Mucosa of gallbladder (tissue), 1 donor: ENCODE measurements around the gene RPS6KC1. TPM values are rescaled to one million over a fixed set of nuclear protein-coding genes. Genes with fewer than 3 reads are reported as not detected.
"Not testable (repeated sequence)": the region's sequence is repeated elsewhere in the genome, so short reads cannot be mapped to it uniquely, and the experiment has no call there.

Experiments used
- DNase-seq: peaks from one replicate; pipeline ENCODE4 v3.0.0-alpha.2; 2020; ENCODE audit warnings: low spot score
- total RNA-seq: library from RNA; stranded (reverse); gene quantifications from one replicate; pipeline ENCODE4 v1.2.1, GENCODE V29; 2021
- donor health status: DM: no; HTN: no; CAD: no.

Gene RPS6KC1
- total RNA-seq, 1 donor from 2014 or later: 16.1 TPM

DNA sequence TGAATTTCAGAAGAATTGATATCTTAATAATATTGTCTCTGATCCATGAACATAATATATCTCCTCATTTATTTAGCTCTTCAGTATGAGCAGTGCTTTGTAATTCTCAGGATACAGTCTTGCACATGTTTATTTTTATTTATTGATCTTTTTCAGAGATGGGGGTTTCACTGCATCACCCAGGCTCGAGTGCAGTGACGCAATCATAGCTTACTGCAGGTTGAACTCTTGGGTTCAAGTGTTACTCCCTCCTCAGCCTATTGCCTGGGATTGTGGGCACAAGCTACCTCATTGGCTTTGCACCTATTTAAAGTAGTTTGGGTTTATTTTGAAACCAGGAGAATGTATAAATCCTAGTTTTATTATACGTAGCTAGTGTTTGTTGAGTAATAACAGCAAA, 4.7 kb downstream of the RPS6KC1 start:
- no peak for DNase-seq

DNA sequence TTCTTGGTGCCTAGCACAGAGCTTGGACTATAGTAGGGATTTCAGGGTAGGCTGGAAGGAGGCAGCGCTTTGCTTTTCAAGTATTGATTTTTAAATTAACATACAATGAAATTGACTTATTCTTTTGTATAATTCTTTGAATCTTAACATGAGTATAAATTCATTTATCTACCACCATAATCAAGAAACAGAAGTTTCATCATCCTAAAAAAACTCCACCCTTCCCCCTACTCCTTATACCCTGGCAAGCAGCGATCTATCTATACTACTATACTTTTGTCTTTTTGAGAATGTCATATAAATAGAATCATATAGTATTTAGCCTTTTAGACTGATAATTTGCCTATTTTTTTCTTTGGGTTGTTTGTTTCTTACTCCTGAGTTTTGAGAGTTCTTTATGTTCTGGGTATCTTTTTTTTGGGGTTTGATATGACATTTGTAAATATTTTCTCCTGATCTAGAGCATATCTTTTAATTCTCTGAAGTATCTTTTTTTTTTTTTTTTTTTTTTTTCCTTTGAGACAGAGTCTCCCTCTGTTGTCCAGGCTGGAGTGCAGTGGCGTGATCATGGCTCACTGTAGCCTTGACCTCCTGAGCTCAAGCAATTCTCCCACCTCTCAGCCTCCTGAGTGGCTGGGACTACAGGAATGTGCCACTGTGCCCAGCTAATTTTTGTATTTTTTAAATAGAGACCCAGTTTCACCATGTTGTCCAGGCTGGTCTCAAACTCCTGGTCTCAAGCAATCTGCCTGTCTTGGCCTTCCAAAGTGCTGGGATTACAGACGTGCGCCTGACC, 6.4 kb downstream of the RPS6KC1 start:
- DNase-seq: no peak

DNA sequence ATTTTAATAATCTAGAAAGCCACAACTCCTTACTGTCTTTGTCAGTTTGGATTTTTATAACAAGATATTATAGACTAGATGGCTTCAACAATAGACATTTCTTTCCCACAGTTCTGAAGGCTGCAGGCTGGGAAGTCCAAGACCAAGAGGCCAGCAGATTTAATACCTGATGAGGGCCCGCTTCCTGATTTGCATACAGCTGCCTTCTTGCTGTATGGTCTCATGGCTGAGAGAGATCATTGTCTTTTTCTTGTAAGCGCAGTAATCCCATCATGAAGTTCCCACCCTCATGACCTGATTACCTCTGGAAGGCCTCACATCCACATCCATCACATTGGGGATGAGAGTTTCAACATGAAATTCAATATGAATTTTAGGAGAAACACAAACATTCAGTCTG, 9.8 kb downstream of the RPS6KC1 start:
- DNase-seq: no peak

DNA sequence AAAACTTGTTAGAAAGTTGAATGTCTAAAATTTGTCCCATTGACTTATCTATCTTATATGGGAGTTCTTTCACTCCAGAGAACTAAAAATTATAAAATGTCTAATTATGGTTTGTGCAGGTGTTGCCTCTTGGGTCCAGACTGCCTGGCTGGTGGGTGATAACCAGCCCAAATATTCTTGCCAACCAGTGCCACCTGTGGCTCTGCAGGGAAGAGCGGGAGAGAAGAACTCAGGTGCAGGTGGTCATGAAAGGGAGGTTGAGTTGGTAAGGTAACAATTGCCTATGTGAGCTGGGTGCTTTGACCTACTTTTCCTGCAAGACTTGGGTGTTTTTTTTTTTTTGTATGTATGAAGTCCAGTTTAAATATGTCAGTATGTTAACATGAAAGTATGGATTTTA, 10.2 kb downstream of the RPS6KC1 start:
- DNase-seq: no peak

DNA sequence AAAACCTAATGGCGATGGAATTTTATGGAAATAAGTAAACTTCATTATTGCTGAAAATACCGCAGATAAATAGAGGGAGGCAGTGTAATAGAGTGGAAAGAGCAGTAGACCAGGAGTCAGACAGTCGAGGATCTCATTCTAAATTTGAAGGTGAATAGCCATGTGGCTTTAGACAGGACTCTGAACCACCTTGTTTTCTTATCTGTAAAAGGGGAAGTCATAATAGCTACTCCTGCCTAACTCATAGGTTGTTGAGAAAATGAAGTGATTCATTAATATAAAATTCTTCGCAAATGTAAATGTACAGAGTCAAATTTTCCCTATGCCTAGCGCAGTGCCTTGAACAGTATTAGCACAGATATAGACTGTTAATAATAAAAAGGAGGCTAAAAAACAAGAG, 14.8 kb downstream of the RPS6KC1 start:
- no peak for DNase-seq

DNA sequence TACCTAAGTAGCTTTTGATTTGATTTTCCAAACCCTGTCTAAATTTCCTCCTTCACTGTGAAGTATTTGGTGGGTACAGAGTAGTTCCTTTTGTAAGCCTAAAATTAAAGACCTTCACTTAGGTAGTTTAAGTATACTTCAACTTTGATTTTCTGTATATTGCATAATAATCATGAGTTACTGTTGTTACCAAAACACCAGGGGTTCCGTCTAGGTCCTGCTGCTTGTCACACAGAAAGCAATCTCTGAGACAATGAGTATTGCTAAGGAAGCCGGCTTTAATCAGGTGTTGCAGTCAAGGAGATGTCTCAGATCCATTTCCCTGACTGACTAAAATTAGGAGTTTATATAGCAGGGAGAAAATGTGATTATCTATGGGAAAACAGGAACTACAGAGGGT, 15.3 kb downstream of the RPS6KC1 start:
- no peak for DNase-seq

DNA sequence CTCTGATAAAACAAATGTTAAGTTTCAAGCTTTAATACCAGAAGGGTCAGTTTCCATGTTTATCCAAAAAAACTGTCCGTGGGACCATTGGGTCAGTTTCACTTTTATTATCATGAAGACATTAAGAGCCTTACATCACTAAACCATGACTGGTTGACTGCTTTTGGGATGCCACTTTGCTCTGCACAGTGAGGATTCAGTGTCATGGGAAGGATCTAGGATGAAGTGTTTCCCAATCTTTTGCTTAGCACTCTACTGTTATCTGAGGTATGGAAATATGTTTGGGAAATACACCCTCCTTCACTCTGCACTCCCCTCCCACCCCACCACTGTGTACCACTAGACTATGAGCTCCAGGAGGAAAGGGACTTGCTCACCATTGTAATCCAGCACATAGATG, 16.3 kb downstream of the RPS6KC1 start:
- no peak for DNase-seq

DNA sequence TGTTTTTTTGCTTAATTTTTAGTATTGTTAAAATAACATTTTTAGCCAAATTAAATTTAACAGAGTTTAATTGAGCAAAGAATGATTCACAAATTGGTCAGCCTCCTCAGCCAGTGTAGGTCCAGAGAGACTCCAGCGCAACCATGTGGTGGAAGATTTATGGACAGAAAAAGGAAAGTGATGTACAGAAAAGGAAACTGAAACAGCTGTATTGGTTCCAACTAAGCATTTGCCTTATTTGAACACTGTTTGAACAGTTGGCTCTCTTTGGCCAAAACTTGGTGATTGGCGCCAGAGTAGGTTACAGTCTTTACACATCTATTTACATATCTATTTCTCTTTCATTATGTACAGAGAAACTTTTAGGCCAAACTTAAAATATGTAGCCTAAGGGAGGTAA, 19.4 kb downstream of the RPS6KC1 start:
- no peak for DNase-seq

DNA sequence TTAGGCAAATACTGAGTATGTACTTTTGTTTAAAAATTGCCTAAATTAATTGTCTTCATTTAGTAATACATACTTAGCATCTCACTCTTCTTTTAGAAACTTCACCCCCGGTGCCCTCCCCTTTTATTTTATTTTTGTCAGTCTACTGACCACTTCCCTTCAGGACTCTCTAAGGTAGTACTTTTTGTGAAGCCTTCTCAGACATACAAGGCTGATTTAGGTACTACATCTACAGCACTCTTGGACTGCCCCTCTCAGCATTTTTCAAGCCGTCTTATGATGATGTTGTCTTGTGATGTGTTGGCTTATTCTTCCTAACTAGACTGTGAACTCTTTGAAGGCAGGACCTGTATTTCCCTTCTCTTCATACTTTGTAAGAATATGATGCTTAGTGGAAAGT, 24.7 kb downstream of the RPS6KC1 start:
- no peak for DNase-seq

DNA sequence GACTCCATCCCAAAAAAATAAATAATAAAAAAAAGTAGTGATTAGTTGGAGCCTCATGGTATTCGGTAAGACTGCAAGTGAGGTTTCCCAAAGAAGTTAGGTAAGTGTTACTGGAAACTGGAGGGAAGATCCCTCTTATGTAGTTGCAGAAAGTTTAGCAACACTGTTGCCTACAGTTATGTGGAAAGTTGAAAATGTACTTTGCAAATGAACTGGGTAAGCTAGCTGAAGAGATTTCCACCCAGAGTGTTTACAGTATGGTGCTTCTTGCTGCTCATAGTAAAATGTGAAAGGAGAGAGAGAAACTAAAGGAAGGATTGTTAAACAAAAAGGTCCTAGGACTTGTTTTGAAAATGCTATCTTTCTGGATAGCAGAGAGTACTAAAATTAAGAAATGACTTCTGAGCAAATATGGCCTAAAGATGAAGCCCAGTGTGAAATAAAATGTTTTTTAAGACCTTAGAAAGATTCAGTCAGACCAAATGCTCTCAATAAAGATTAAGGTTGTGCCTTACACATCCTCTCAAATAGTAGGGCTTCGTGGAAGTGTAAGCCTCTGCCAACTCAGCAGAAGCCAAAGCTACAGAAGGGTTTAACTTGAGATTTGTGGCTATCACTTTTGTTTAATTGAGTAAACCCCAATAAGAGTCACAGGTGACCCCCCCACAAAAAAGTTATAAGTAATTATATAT, 31.5 kb downstream of the RPS6KC1 start:
- no peak for DNase-seq

DNA sequence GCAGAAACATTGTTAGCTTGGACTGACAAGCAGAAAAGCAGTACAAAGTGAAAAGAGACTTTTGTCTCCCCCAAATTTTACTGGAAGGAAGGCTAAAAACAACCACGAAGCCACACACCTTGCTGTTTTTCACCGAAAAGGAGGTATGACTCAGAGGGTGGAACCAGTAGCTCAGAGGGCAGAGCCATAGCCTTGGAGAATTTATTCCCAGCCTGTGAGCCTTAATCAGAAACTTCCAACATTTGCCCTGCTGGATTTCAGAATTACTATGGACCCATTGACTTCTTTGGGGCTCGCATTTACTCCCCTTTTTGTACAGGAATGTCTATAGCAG, 32.0 kb downstream of the RPS6KC1 start:
- DNase-seq: no peak

DNA sequence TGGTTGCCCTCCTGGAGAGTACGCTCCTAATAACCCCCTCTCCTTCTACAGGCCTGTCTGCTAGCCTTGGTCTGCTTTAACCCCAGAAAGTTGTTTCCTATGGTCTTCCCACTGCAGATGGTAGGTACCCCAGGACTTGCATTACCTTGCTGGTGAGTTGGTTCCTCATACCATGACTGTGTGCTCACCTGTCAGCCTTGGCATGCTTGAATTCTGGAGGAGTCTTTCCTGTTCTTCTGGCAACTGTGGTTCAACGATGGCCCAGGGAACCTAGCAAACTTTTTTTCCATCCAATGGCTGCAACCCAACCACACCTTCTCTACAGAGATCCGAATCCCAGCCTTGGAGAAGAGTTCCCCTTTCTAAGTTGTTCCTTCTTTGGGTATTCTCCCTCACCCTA, 36.9 kb downstream of the RPS6KC1 start:
- no peak for DNase-seq

DNA sequence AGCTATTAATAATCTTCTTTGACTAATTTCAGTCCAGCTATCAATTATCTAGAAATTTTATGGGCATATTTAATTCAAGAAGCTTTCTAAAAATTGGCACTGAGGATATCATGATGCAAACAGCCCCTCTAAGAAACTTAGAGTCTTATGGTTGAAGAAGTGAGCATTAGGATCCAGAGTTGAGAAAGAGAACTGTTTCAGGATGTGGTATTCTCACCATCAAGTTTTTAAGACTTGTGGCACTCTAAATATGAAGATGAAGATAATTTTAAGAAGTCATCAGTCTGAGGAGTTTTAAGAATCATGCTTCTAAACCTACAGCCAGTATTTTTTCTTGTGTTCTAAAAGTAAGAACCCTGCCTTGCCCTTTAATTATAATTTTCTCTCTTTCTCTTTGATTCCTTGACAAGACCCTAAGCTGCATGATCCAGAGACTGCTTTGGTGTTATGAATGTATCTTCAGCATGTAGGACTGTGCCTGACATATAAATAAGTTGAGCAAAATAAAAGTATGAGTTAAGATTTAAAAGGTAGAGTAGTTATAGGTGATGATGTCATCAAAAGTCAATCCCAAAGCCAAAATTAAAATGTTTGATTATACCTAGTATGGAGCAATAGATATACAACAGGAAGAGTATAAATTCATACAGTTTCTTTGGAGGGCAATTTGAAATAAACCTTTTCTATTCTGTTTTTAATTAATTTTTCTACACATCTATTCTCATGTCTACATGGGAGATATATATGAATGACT, 39.1 kb downstream of the RPS6KC1 start:
- DNase-seq: no peak

DNA sequence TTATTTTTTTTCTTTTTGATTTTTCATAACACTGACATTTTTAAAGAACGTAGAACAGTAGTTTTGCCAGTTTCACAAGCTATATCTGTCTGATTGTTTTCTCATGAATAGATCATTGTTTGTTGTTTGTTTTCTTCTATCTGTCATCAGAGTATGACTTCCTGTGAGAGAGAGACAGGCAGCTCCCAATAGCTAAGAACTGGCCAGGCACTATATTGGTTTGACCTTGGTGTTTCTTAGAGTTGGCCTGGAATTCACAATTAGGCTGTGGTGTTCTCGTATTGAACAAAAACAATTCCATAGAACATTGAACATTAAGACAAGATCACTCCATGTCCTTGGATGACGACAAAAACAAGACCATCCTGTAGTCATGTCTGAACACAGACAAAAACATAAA, 43.4 kb downstream of the RPS6KC1 start:
- DNase-seq: no peak

DNA sequence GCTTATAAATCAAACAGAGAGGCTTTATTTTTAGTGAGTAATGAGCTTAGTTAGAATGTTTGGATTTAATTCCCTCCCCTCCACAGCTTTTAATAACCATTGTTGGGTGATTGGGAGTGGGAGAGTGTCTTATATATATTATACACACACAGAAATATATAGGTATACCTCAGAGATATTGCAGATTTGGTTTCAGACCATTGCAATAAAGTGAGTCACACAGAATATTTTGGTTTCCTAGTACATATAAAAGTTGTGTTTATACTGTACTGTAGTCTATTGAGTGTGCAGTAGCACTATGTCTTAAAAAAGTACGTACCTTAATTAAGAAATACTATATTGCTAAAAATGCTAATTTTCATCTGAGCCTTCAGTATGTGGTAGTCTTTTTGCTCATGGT, 44.4 kb downstream of the RPS6KC1 start:
- no peak for DNase-seq

DNA sequence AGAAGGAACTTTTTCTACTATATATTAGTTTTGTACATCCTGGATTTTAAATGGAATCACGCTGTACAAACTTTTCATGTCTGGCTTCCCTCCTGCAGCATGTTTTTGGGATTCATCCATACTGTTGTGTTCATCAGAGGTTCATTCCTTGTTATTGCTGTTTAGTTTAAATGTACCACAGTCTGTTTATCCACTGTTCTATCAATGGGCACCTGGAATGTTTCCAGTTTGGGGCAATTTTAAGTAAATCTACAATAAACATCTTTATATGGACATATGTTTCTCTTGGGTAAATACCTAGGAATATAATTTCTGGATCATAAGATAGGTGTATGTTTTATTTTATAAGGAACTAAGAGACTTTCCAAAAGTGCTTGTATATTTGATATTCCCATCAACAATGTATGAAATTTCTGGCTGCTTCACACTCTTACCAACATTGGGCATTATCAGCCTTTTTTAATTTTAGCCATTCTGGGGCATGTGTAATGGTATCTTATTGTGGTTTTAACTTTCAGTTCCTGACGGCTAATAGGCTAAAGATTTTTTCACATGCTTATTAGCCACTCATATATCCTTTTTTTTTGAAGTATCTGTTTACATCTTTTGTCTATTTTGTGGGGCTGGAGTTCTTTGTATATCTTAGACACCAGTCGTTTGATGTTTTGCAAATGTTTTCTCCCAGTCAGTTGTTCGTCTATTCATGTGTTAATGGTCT, 48.8 kb downstream of the RPS6KC1 start:
- no peak for DNase-seq

DNA sequence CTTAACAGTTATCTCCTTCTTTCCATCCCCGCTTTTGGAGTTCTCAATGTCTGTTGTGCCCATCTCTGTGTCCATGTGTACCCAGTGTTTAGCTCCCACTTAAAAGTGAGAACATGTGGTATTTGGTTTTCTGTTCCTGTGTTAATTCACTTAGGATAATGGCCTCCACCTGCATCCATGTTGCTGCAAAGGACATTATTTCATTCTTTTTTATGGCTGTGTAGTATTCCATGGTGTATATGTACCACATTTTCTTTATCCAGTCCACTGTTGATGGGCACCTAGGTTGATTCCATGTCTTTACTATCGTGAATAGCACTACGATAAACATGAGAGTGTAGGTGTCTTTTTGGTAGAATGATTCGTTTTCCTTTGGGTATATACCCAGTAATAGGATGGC, 49.5 kb downstream of the RPS6KC1 start:
- DNase-seq: not testable (repeated sequence)

DNA sequence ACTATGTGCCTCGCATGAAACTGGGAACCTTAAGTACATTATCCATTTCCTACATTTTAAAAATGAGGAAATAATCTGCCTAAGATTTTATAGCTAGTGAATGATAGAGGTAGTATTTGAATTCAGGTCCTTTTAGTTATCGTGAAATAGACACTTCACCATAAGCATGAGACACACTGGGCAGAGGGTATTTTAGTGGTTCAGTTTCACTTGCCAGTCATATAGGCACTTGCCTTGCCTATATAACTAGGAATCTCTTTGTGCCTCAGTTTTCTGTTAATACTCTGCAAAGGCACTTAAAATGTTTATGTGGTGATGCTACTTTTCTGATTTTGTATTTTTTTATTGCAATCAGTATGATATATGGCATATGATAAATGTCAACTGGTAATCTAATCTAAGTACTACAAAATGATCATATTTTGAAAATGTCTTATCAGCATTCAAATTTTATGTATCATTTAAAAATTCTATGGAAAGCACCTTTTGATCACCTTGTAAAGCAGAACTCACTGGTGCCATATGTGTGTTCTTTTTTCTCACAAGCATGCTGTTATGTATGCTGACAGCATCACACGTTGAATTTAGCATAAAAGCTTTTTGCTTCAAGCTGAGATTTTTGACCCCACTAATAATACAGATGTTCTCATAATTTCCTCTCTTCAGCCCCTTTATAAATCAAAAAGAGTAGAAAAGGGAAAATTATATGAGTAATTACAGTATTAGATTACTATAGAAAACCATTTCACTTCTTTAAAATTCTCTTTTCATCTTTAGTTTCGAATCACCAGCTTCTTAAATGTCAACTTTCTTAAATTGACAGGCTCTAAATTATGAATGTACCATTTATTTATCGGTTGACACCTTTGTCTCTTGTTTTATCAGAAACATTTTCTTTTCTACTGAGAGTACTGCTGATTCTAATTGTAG, 52.6 kb downstream of the RPS6KC1 start:
- DNase-seq: no peak

DNA sequence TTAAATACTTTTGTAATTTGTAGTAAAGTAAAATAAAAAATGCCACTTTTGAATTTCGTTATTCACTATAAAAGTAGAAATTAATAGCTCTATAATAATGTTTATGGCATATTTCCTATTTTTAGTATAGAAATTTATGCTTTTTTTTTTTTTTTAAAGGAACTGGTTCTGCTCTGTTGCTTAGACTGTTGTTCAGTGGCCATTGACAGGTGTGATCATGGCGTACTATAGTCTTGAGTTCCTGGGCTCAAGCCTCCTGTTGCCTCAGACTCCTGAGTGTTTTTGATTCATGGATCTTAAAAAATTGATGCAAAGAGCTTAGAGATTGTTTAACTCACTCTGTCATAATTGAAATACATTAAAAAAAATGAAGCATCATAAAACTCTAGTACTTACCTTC, 53.6 kb downstream of the RPS6KC1 start:
- no peak for DNase-seq

DNA sequence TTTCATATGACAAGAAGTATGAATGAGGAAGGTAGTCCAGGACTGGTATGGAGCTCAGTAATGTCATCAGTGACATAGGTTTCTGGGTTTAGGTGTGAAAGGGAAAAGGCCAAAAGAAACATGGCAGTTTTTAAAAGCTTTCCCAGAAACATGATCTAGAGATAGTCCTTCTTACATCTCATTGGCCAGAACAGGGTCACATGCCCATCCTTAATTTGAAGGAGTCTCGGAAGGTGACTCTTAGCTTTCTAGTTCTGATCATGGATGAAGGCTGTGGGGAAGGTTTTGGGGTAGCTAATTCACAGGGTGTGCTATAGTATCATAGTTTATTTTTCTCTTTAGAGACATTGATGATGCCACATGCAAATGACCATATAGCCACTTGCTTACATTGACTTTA, 55.3 kb downstream of the RPS6KC1 start:
- no peak for DNase-seq

DNA sequence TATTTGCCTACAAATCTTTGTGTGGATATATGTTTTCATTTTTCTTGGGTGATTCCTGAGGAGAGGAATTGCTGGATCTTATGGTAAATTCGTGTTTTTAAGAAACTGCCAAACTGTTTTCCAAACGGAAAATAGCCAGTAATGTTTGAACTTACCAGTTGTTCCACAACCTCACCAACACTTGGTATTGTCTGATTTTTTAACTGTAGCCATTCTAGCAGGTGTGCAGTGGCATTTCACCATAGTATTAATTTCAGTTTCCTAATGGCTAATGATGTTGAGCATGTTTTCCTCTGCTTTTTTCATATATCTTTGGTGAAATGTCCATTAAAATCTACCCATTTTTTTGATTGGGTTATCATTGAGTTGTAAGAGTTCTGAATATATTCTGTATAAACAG, 56.6 kb downstream of the RPS6KC1 start:
- no peak for DNase-seq
